H1 (cell line): Measurements from ENCODE around the gene C1QL2. TPM values are rescaled to one million over a fixed set of nuclear protein-coding genes. Genes with fewer than 3 reads are reported as not detected.

Experiments used
- BCL11A ChIP-seq, 2 experiments: IDR thresholded peaks; one replicate each; pipeline ENCODE4 v1.6.1; 2011; ENCODE audit warnings: low read depth in 2 of 2, low read length in 2 of 2, mild to moderate bottlenecking in 2 of 2
- CHD2 ChIP-seq: IDR thresholded peaks from 2 replicates; pipeline ENCODE4 v1.6.1; 2012; ENCODE audit warnings: low read length, improper control_type of control experiment
- JUN ChIP-seq: IDR thresholded peaks from 2 replicates; pipeline ENCODE4 v1.6.1; 2011; ENCODE audit warnings: low read depth, mild to moderate bottlenecking, improper control_type of control experiment, low read length
- KDM5A ChIP-seq: fragments of 200-600 bp; IDR thresholded peaks from 2 replicates; pipeline ENCODE4 v1.7.1; 2012; ENCODE audit warnings: mild to moderate bottlenecking, low read length, inconsistent platforms, mixed read lengths
- PHF8 ChIP-seq: fragments of 200-600 bp; sonication (generic); conservative IDR thresholded peaks from 2 replicates; pipeline ENCODE4 v1.7.1; 2012; ENCODE audit warnings: low read depth, mild to moderate bottlenecking, inconsistent platforms, low read length, moderate library complexity
- POLR2AphosphoS5 ChIP-seq: IDR thresholded peaks from 2 replicates; pipeline ENCODE4 v1.6.1; 2011; ENCODE audit warnings: low read depth, low read length
- RBBP5 ChIP-seq: IDR thresholded peaks from 2 replicates; pipeline ENCODE4 v1.7.1; 2012; ENCODE audit warnings: low read depth, mild to moderate bottlenecking, inconsistent platforms, low read length, moderate library complexity, borderline replicate concordance
- RFX5 ChIP-seq: IDR thresholded peaks from 2 replicates; pipeline ENCODE4 v1.6.1; 2011; ENCODE audit warnings: low read depth, low read length, improper control_type of control experiment, borderline replicate concordance
- RNF2 ChIP-seq: fragments of 200-900, 300-1000 bp; sonication (generic); IDR thresholded peaks from 2 replicates; pipeline ENCODE4 v1.7.1; 2016; ENCODE audit warnings: borderline replicate concordance, low read depth, mild to moderate bottlenecking, antibody characterized with exemption, low read length; ENCODE audit not compliant: poor library complexity, severe bottlenecking; ENCODE audit errors: missing control alignments
- polyA plus RNA-seq, 7 experiments: library from polyadenylated mRNA; depleted of rRNA in 3 of 7; stranded (reverse) in 5 of 7; unstranded in 2 of 7; fragments of >200 nt in 5 of 7; fragments of 200-250 nt in 2 of 7; gene quantifications; 1 replicate in 5 of 7; 2 replicates in 1 of 7; 4 replicates in 1 of 7; pipeline versions ENCODE4 v1.2.1 to v1.2.3, GENCODE V29; 2011 to 2013; ENCODE audit warnings: missing spikeins in 2 of 7, mixed read lengths in 2 of 7
- total RNA-seq: library from RNA; stranded (reverse); fragmentation: NEBNext Ultra II Directional; extraction: Animal tissue kit (Norgen Biotek cat#: 25700); gene quantifications from 2 replicates; pipeline ENCODE4 v1.2.1, GENCODE V29; 2021
- TF ChIP-seq, protein P1 (sequence below): fragments of 300-600 bp; sonication (generic); IDR thresholded peaks from 2 replicates; pipeline ENCODE4 v1.7.1; 2012; ENCODE audit warnings: low read length, moderate library complexity, mild to moderate bottlenecking, inconsistent platforms; ENCODE audit not compliant: insufficient replicate concordance
- TF ChIP-seq, protein P2 (sequence below): IDR thresholded peaks from 2 replicates; pipeline ENCODE4 v1.6.1; 2012; ENCODE audit warnings: inconsistent platforms

Gene C1QL2
- total and polyA plus RNA-seq, 2 of the 8 experiments (the other 6 are each of a cell fraction or from before 2014, with no cell fraction given), result 0.80 to 0.88 TPM

DNA sequence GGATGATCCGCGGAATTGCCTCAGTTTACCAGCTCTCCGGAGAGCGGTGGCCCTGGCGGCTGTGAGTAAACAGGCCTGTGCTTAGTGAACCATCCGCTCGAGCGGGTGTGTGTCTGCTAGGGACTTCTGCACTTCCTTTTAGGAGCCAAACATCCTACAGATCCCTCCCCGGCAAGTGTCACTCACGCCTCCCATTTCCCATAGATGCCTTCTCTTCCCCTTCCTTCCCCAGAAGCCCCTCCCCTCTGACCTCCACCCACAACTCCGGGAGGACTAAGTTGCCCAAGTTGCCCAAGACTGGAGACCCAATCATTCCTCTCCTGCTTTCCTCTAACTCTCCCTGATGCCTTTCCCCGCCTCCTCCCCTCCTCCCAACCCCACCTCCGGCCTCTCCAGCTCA lies 2.9 kb downstream of the C1QL2 start (continued):
- TF ChIP-seq, protein P1, sequence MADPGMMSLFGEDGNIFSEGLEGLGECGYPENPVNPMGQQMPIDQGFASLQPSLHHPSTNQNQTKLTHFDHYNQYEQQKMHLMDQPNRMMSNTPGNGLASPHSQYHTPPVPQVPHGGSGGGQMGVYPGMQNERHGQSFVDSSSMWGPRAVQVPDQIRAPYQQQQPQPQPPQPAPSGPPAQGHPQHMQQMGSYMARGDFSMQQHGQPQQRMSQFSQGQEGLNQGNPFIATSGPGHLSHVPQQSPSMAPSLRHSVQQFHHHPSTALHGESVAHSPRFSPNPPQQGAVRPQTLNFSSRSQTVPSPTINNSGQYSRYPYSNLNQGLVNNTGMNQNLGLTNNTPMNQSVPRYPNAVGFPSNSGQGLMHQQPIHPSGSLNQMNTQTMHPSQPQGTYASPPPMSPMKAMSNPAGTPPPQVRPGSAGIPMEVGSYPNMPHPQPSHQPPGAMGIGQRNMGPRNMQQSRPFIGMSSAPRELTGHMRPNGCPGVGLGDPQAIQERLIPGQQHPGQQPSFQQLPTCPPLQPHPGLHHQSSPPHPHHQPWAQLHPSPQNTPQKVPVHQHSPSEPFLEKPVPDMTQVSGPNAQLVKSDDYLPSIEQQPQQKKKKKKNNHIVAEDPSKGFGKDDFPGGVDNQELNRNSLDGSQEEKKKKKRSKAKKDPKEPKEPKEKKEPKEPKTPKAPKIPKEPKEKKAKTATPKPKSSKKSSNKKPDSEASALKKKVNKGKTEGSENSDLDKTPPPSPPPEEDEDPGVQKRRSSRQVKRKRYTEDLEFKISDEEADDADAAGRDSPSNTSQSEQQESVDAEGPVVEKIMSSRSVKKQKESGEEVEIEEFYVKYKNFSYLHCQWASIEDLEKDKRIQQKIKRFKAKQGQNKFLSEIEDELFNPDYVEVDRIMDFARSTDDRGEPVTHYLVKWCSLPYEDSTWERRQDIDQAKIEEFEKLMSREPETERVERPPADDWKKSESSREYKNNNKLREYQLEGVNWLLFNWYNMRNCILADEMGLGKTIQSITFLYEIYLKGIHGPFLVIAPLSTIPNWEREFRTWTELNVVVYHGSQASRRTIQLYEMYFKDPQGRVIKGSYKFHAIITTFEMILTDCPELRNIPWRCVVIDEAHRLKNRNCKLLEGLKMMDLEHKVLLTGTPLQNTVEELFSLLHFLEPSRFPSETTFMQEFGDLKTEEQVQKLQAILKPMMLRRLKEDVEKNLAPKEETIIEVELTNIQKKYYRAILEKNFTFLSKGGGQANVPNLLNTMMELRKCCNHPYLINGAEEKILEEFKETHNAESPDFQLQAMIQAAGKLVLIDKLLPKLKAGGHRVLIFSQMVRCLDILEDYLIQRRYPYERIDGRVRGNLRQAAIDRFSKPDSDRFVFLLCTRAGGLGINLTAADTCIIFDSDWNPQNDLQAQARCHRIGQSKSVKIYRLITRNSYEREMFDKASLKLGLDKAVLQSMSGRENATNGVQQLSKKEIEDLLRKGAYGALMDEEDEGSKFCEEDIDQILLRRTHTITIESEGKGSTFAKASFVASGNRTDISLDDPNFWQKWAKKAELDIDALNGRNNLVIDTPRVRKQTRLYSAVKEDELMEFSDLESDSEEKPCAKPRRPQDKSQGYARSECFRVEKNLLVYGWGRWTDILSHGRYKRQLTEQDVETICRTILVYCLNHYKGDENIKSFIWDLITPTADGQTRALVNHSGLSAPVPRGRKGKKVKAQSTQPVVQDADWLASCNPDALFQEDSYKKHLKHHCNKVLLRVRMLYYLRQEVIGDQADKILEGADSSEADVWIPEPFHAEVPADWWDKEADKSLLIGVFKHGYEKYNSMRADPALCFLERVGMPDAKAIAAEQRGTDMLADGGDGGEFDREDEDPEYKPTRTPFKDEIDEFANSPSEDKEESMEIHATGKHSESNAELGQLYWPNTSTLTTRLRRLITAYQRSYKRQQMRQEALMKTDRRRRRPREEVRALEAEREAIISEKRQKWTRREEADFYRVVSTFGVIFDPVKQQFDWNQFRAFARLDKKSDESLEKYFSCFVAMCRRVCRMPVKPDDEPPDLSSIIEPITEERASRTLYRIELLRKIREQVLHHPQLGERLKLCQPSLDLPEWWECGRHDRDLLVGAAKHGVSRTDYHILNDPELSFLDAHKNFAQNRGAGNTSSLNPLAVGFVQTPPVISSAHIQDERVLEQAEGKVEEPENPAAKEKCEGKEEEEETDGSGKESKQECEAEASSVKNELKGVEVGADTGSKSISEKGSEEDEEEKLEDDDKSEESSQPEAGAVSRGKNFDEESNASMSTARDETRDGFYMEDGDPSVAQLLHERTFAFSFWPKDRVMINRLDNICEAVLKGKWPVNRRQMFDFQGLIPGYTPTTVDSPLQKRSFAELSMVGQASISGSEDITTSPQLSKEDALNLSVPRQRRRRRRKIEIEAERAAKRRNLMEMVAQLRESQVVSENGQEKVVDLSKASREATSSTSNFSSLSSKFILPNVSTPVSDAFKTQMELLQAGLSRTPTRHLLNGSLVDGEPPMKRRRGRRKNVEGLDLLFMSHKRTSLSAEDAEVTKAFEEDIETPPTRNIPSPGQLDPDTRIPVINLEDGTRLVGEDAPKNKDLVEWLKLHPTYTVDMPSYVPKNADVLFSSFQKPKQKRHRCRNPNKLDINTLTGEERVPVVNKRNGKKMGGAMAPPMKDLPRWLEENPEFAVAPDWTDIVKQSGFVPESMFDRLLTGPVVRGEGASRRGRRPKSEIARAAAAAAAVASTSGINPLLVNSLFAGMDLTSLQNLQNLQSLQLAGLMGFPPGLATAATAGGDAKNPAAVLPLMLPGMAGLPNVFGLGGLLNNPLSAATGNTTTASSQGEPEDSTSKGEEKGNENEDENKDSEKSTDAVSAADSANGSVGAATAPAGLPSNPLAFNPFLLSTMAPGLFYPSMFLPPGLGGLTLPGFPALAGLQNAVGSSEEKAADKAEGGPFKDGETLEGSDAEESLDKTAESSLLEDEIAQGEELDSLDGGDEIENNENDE, result no peak
- no peak for TF ChIP-seq POLR2AphosphoS5
- no peak for TF ChIP-seq KDM5A
- no peak for TF ChIP-seq BCL11A (IDR thresholded peaks at IDR 0.05; ENCODE audit: low read depth in 2 of 2, low read length in 2 of 2)
- TF ChIP-seq PHF8, result no peak
- TF ChIP-seq RNF2, result no peak
- TF ChIP-seq, protein P2, sequence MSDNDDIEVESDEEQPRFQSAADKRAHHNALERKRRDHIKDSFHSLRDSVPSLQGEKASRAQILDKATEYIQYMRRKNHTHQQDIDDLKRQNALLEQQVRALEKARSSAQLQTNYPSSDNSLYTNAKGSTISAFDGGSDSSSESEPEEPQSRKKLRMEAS, result peak; percentile 41
- no peak for TF ChIP-seq RFX5
- 0 out of 2 replicates have a peak, but pooled peaks have one; percentile 83 for TF ChIP-seq RBBP5
- no peak for TF ChIP-seq JUN
- TF ChIP-seq CHD2, result 0 out of 2 replicates have a peak, but pooled peaks have one; percentile 11
